ENCODE data around the gene FAM136A.
A peak's percentile ranks its signal among the peaks of the same experiment; 100 is the strongest.

GRCh38 chr2:70301344-70302194 is at the start of gene FAM136A:
- TF ChIP-seq ZNF280B (CRISPR knock-in tag; IDR thresholded peaks at IDR 0.05; ENCODE audit: borderline replicate concordance) (peak; percentile 74; the same call in 1 of the 2 replicates), ZNF691 (CRISPR knock-in tag; IDR thresholded peaks at IDR 0.05; ENCODE audit: borderline replicate concordance, low read depth) (0 out of 2 replicates have a peak, but pooled peaks have one; percentile 21), RELA (CRISPR knock-in tag; IDR thresholded peaks at IDR 0.05) (peak; percentile 1; the same call in 1 of the 2 replicates), ZNF354B (CRISPR knock-in tag; IDR thresholded peaks at IDR 0.05) (no peak; the same call in 1 of the 2 replicates), XRCC5 (optimal IDR thresholded peaks at IDR 0.05; ENCODE audit: low read length) (peak; percentile 22), EP300 (IDR thresholded peaks at IDR 0.05; ENCODE audit: low read depth in 2 of 2, low read length in 2 of 2) (0 out of 4 replicates have a peak, but pooled peaks have one; percentile 17 to 29), EP300 (CRISPR knock-in tag; IDR thresholded peaks at IDR 0.05; ENCODE audit: borderline replicate concordance) (0 out of 2 replicates have a peak, but pooled peaks have one; percentile 6), CBX2 (IDR thresholded peaks at IDR 0.05; ENCODE audit: low read depth, low read length) (no peak), CBX2 (CRISPR knock-in tag; IDR thresholded peaks at IDR 0.05; ENCODE audit: low read depth) (no peak), CHD2 (IDR thresholded peaks at IDR 0.05; ENCODE audit: low read depth, low read length) (no peak)

All from HepG2 (cell line).